HUES6 (cell line): Measurements from ENCODE around the gene AKAP13.
"Not testable (repeated sequence)": the region's sequence is repeated elsewhere in the genome, so short reads cannot be mapped to it uniquely, and the experiment has no call there.

ENCODE experiments used
- H3K27ac ChIP-seq: 2 replicates; pipeline ENCODE4 v1.7.0; 2013; ENCODE audit warnings: low read depth, mild to moderate bottlenecking, low read length, inconsistent platforms
- H3K27me3 ChIP-seq: 2 replicates; pipeline ENCODE4 v1.6.1; 2013; ENCODE audit warnings: low read length; ENCODE audit not compliant: control insufficient read depth, insufficient read depth
- H3K36me3 ChIP-seq: 2 replicates; pipeline ENCODE4 v1.6.1; 2013; ENCODE audit warnings: low read length; ENCODE audit not compliant: control insufficient read depth, insufficient read depth
- H3K4me1 ChIP-seq: 2 replicates; pipeline ENCODE4 v1.6.1; 2013; ENCODE audit warnings: low read length; ENCODE audit not compliant: control insufficient read depth, insufficient read depth
- H3K4me3 ChIP-seq: 2 replicates; pipeline ENCODE4 v1.5.1; 2013; ENCODE audit warnings: low read depth, low read length
- H3K9ac ChIP-seq: one replicate; pipeline ENCODE4 v1.6.1; 2013; ENCODE audit warnings: mild to moderate bottlenecking, low read length
- H3K9me3 ChIP-seq: 2 replicates; pipeline ENCODE4 v1.6.1; 2013; ENCODE audit warnings: low read depth, low read length; ENCODE audit not compliant: control insufficient read depth, insufficient read depth

Gene AKAP13

DNA sequence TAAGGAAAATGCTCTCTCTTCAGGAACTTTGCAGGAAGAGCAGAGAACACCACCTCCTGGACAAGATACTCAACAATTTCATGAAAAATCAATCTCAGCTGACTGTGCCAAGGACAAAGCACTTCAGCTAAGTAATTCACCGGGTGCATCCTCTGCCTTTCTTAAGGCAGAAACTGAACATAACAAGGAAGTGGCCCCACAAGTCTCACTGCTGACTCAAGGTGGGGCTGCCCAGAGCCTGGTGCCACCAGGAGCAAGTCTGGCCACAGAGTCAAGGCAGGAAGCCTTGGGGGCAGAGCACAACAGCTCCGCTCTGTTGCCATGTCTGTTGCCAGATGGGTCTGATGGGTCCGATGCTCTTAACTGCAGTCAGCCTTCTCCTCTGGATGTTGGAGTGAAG, 200.5 kb downstream of the AKAP13 start:
- H3K4me1 ChIP-seq, result no peaks in the 10 kb centered on the region
- H3K27ac ChIP-seq, result no peak overlapping the region
- H3K27me3 ChIP-seq, result no peaks in the 10 kb centered on the region
- no peak overlapping the region for H3K4me3 ChIP-seq
- no peak overlapping the region for H3K9ac ChIP-seq
- H3K9me3 ChIP-seq, result no peaks in the 10 kb centered on the region
- peaks cover 45% of the 10 kb centered on the region for H3K36me3 ChIP-seq

DNA sequence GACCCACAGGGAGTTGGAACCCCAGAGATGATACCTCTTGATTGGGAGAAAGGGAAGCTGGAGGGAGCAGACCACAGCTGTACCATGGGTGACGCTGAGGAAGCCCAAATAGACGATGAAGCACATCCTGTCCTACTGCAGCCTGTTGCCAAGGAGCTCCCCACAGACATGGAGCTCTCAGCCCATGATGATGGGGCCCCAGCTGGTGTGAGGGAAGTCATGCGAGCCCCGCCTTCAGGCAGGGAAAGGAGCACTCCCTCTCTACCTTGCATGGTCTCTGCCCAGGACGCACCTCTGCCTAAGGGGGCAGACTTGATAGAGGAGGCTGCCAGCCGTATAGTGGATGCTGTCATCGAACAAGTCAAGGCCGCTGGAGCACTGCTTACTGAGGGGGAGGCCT, 201.1 kb downstream of the AKAP13 start:
- Histone ChIP-seq H3K4me1 (no peaks in the 10 kb centered on the region), H3K9me3 (no peaks in the 10 kb centered on the region), H3K36me3 (peaks cover 45% of the 10 kb centered on the region), H3K27ac (no peak overlapping the region), H3K4me3 (no peak overlapping the region), H3K9ac (no peak overlapping the region), H3K27me3 (no peaks in the 10 kb centered on the region)

- no peak overlapping the region for H3K9ac ChIP-seq
- H3K9me3 ChIP-seq, result no peaks in the 10 kb centered on the region
- H3K4me1 ChIP-seq, result no peaks in the 10 kb centered on the region
- no peak overlapping the region for H3K27ac ChIP-seq
- peaks cover 40% of the 10 kb centered on the region for H3K36me3 ChIP-seq
- no peaks in the 10 kb centered on the region for H3K27me3 ChIP-seq
- H3K4me3 ChIP-seq, result no peak overlapping the region
These were observed 202.0 kb downstream of the AKAP13 start for GRCh38 chr15:85582131-85583079.

GRCh38 chr15:85583442-85583841, 203.0 kb downstream of the AKAP13 start:
- no peaks in the 10 kb centered on the region for H3K27me3 ChIP-seq
- no peak overlapping the region for H3K4me3 ChIP-seq
- H3K9ac ChIP-seq, result no peak overlapping the region
- no peak overlapping the region for H3K27ac ChIP-seq
- no peaks in the 10 kb centered on the region for H3K9me3 ChIP-seq
- H3K4me1 ChIP-seq, result peaks cover 7% of the 10 kb centered on the region
- H3K36me3 ChIP-seq, result peaks cover 36% of the 10 kb centered on the region

GRCh38 chr15:85583923-85584390, 203.6 kb downstream of the AKAP13 start:
- Histone ChIP-seq H3K9ac (no peak overlapping the region), H3K4me3 (no peak overlapping the region), H3K4me1 (peaks cover 12% of the 10 kb centered on the region)

DNA sequence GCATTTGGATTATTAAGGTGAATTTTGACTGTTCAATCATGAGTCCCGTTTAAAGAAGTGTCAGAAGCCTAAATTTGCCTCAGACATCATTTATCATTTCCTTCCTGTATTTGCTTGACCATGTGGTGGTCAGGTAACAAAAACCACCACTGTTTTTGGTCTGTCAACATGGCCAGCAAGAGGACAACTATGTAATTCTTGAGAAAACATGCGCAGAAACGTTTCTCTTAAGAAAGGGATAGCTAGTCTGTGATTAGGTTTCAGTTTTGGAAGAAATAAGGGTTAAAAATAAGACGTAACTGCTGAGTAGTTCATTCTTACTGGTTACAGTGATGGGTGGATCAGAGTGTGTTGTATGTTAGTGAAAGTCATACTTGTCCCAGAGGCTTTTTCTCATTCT, 204.5 kb downstream of the AKAP13 start:
- Histone ChIP-seq H3K36me3 (peaks cover 27% of the 10 kb centered on the region), H3K9me3 (no peaks in the 10 kb centered on the region), H3K27ac (no peak overlapping the region), H3K9ac (no peak overlapping the region), H3K4me3 (no peak overlapping the region), H3K27me3 (no peaks in the 10 kb centered on the region), H3K4me1 (peaks cover 14% of the 10 kb centered on the region)

More at GRCh38 chr15:85583923-85584390, 203.6 kb downstream of the AKAP13 start:
- Histone ChIP-seq H3K27ac (no peak overlapping the region), H3K9me3 (no peaks in the 10 kb centered on the region), H3K27me3 (no peaks in the 10 kb centered on the region), H3K36me3 (peaks cover 36% of the 10 kb centered on the region)

- H3K9ac ChIP-seq, H3K27me3 ChIP-seq, H3K4me3 ChIP-seq, H3K9me3 ChIP-seq, H3K27ac ChIP-seq: not testable (repeated sequence)
- H3K4me1 ChIP-seq, result peaks cover 14% of the 10 kb centered on the region
- H3K36me3 ChIP-seq, result peaks cover 14% of the 10 kb centered on the region
These were observed 205.8 kb downstream of the AKAP13 start for GRCh38 chr15:85586196-85586595.

DNA sequence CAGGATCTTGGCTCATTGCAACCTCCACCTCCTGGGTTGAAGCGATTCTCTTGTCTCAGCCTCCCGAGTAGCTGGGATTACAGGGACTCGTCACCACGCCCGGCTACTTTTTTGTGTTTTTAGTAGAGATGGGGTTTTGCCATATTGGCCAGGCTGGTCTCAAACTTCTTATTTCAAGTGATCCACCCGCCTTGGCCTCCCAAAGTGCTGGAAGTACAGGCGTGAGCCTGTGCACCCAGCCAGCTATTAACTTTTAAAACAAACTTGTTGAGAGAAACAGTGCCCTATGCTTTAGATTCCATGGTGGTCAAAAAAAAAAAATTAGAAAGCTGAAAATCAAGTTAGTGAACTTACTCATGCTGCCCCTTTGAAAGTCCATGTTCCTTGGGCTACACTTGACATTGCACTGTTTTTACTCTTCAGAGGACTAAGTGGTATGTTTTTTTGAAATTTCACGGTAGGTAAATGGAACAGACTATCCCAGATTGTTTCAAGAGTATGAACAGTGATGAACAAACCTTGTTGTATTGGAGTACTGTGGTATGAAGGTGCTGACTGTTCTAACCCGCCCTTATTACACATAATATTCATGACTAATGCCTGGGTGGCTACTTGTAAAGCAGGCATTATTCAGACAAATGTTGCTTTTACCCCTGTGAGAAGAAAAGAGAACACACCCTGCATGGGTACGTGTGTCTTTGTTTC, 207.5 kb downstream of the AKAP13 start:
- Histone ChIP-seq H3K27me3 (no peaks in the 10 kb centered on the region), H3K9ac (no peak overlapping the region), H3K4me3 (no peak overlapping the region), H3K36me3 (no peaks in the 10 kb centered on the region), H3K9me3 (no peaks in the 10 kb centered on the region), H3K4me1 (peaks cover 14% of the 10 kb centered on the region), H3K27ac (no peak overlapping the region)

GRCh38 chr15:85588677-85589076, 208.3 kb downstream of the AKAP13 start:
- no peaks in the 10 kb centered on the region for H3K9me3 ChIP-seq
- H3K4me3 ChIP-seq, result no peak overlapping the region
- H3K4me1 ChIP-seq, result peaks cover 14% of the 10 kb centered on the region
- H3K27ac ChIP-seq, result no peak overlapping the region
- H3K36me3 ChIP-seq, result no peaks in the 10 kb centered on the region
- no peak overlapping the region for H3K9ac ChIP-seq
- H3K27me3 ChIP-seq, result no peaks in the 10 kb centered on the region

DNA sequence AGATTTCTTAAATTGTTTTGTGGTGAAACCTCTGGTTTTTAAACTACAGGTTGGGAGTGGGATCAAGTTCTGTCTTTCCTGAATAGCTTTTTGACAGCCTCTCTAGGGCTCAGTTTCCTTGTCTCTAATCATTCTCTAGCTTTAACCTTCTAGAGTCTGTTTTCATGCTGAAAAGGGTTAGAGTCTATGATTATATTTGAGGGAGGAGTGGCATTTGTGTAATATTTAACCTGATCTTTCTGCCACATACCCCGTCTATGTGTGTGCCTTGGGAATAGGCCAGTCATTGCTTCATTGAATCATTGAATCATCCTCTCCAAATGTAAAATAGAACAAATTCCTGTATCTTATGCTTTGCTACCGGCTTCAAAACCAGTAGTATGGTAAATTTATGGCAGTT, 209.4 kb downstream of the AKAP13 start:
- Histone ChIP-seq H3K36me3 (no peaks in the 10 kb centered on the region), H3K4me1 (peaks cover 14% of the 10 kb centered on the region), H3K4me3 (no peak overlapping the region), H3K9me3 (no peaks in the 10 kb centered on the region), H3K9ac (no peak overlapping the region), H3K27ac (no peak overlapping the region), H3K27me3 (no peaks in the 10 kb centered on the region)

DNA sequence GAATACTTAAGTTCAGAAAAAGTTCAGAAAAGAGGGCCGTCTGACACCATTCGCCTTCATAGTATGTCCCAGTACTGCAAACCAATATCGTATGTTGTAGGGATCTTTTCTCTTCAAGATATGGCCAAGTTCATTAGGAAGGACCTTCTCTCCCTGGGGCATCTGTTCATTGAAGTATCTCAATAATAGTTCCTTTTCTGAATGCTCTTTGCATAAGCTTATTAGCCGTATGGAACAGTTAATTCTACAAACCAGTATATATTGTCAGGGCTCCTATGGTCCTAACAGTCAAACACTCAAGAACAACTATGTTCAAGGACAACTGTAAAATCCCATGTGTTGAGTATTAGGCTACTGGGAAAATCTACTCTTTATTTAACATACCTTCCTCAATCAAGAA, 211.2 kb downstream of the AKAP13 start:
- Histone ChIP-seq H3K9me3 (no peaks in the 10 kb centered on the region), H3K4me1 (peaks cover 14% of the 10 kb centered on the region), H3K4me3 (no peak overlapping the region), H3K27ac (no peak overlapping the region), H3K9ac (no peak overlapping the region), H3K36me3 (no peaks in the 10 kb centered on the region), H3K27me3 (no peaks in the 10 kb centered on the region)
